A549 (cell line): ENCODE data around the gene SLC25A39. TPM values are rescaled to one million over a fixed set of nuclear protein-coding genes. Genes with fewer than 3 reads are reported as not detected.

Experiments
- ATAC-seq, 2 experiments: fragments of 200-7000 bp in 1 of 2; fragments of >200 bp in 1 of 2; cut with Nextera tagmentation in 1 of 2; cut with Tn5 transposase in 1 of 2; 3 replicates each; pipeline versions ENCODE4 v1.8.0 to v1.9.1; 2018 to 2020; ENCODE audit warnings: mild to moderate bottlenecking in 1 of 2, moderate library complexity in 1 of 2
- CTCF ChIA-PET: fragments of 300-600 bp; sonication (Branson Sonifier 250); formaldehyde crosslinking; extraction: SDS; loops from one replicate; lab custom pipeline; 2021; ENCODE audit warnings: antibody characterized with exemption, inconsistent platforms; lab: Yijun Ruan, JAX
- POLR2A ChIA-PET: fragments of 350-600 bp; formaldehyde crosslinking; extraction: SDS; loops from one replicate; lab custom pipeline; 2021; ENCODE audit warnings: antibody characterized with exemption, inconsistent platforms; lab: Yijun Ruan, JAX
- DNase-seq, 2 experiments: peaks; one replicate each; pipeline versions ENCODE4 v3.0.0 to v3.0.0-alpha.2; 2011 to 2016; ENCODE audit warnings: low read depth in 1 of 2, low spot score in 1 of 2
- FAIRE-seq: peaks from 2 replicates; lab custom pipeline; 2011; peaks lifted over from hg19 to GRCh38; lab: Jason Lieb, UNC
- H3K27ac ChIP-seq, 2 experiments: fragments of >200 bp; sonication (Bioruptor Twin); formaldehyde crosslinking; 3 replicates each; pipeline ENCODE4 v1.5.1; 2016 to 2017
- H3K4me1 ChIP-seq: fragments of >200 bp; sonication (Bioruptor Twin); formaldehyde crosslinking; 3 replicates; pipeline ENCODE4 v1.6.1; 2016
- H3K4me2 ChIP-seq: fragments of >200 bp; sonication (Bioruptor Twin); formaldehyde crosslinking; 3 replicates; pipeline ENCODE4 v1.6.1; 2016
- H3K4me3 ChIP-seq: fragments of >200 bp; sonication (Bioruptor Twin); formaldehyde crosslinking; 3 replicates; pipeline ENCODE4 v1.5.1; 2016
- H3K9me3 ChIP-seq: fragments of >200 bp; sonication (Bioruptor Twin); formaldehyde crosslinking; 3 replicates; pipeline ENCODE4 v1.6.1; 2016
- CBX2 ChIP-seq: fragments of 200-600 bp; sonication (generic); IDR thresholded peaks from 2 replicates; pipeline ENCODE4 v1.6.1; 2016; ENCODE audit warnings: low read depth, mild to moderate bottlenecking, borderline replicate concordance
- CBX8 ChIP-seq: fragments of 200-600 bp; sonication (generic); IDR thresholded peaks from 2 replicates; pipeline ENCODE4 v1.6.1; 2016
- CHD4 ChIP-seq: fragments of 200-600 bp; sonication (generic); IDR thresholded peaks from 2 replicates; pipeline ENCODE4 v1.6.1; 2016; ENCODE audit warnings: antibody characterized with exemption, mild to moderate bottlenecking, borderline replicate concordance
- EHMT2 ChIP-seq: fragments of 200-600 bp; sonication (generic); IDR thresholded peaks from 2 replicates; pipeline ENCODE4 v1.6.1; 2016; ENCODE audit warnings: antibody characterized with exemption, low read depth, mild to moderate bottlenecking, moderate library complexity
- HDAC2 ChIP-seq: fragments of 200-600 bp; sonication (generic); IDR thresholded peaks from 2 replicates; pipeline ENCODE4 v1.6.1; 2016
- HOXA7 ChIP-seq: fragments of 250-450 bp; sonication (Bioruptor Pico); IDR thresholded peaks from 2 replicates; pipeline ENCODE4 v1.5.0; 2020; ENCODE audit warnings: mild to moderate bottlenecking, moderate library complexity
- HOXB13 ChIP-seq: fragments of 250-450 bp; sonication (Bioruptor Pico); IDR thresholded peaks from 2 replicates; pipeline ENCODE4 v1.5.0; 2020; ENCODE audit warnings: low read depth, mild to moderate bottlenecking, moderate library complexity
- JUNB ChIP-seq: fragments of >200 bp; sonication (Bioruptor Twin); formaldehyde crosslinking; IDR thresholded peaks from 2 replicates; pipeline ENCODE4 v1.6.1; 2016
- KDM5A ChIP-seq: fragments of 200-600 bp; sonication (generic); IDR thresholded peaks from 2 replicates; pipeline ENCODE4 v1.6.1; 2016; ENCODE audit warnings: antibody characterized with exemption, mild to moderate bottlenecking
- MYC ChIP-seq: IDR thresholded peaks from 2 replicates; pipeline ENCODE4 v1.6.1; 2012; ENCODE audit warnings: mild to moderate bottlenecking, inconsistent platforms, low read length, improper control_type of control experiment, borderline replicate concordance
- NFE2L2 ChIP-seq: fragments of 150-350 bp; conservative IDR thresholded peaks from 2 replicates; pipeline ENCODE4 v1.6.1; 2014; ENCODE audit warnings: low read length
- RAD21 ChIP-seq, 2 experiments: fragments of >200 bp in 1 of 2; sonication (Bioruptor Twin) in 1 of 2; formaldehyde crosslinking in 1 of 2; IDR thresholded peaks in 1 of 2; conservative IDR thresholded peaks in 1 of 2; 2 replicates in 1 of 2; 3 replicates in 1 of 2; pipeline ENCODE4 v1.6.1; 2012 to 2018; ENCODE audit warnings: inconsistent platforms in 1 of 2
- RCOR1 ChIP-seq: fragments of 150-350 bp; IDR thresholded peaks from 2 replicates; pipeline ENCODE4 v1.6.1; 2014; ENCODE audit warnings: antibody characterized with exemption, low read length, low read depth
- ZFP36 ChIP-seq: fragments of 450-650 bp; IDR thresholded peaks from 2 replicates; pipeline ENCODE4 v1.6.1; 2014; ENCODE audit warnings: borderline replicate concordance; ENCODE audit not compliant: partially characterized antibody
- ZNF302 ChIP-seq: fragments of 250-450 bp; sonication (Bioruptor Pico); IDR thresholded peaks from 2 replicates; pipeline ENCODE4 v1.9.0; 2021; ENCODE audit warnings: inconsistent platforms, mild to moderate bottlenecking, moderate library complexity
- WGBS: methylation state at CpG from one replicate; pipeline ENCODE4 v1.1.6; 2017; ENCODE audit errors: missing lambda C conversion rate; 5-methylcytosine and 5-hydroxymethylcytosine counted together
- polyA plus RNA-seq, 4 experiments: library from polyadenylated mRNA; depleted of rRNA in 3 of 4; stranded (reverse); fragments of >200 nt; fragmentation: RNase III in 1 of 4; extraction: RNeasy Plus Mini Kit Qiagen cat#74134 plus additional on column Dnase treatment in 1 of 4; gene quantifications; 2 replicates in 3 of 4; 3 replicates in 1 of 4; pipeline ENCODE4 v1.2.3, GENCODE V29; 2011 to 2017
- TF ChIP-seq, protein P1 (sequence below): IDR thresholded peaks from 2 replicates; pipeline ENCODE4 v1.6.1; 2012
- TF ChIP-seq, protein P2 (sequence below): fragments of >200 bp; sonication (Bioruptor Twin); formaldehyde crosslinking; IDR thresholded peaks from 3 replicates; pipeline ENCODE4 v1.6.1; 2016
- TF ChIP-seq, protein P3 (sequence below): fragments of 250-450 bp; sonication (Bioruptor Pico); IDR thresholded peaks from 2 replicates; pipeline ENCODE4 v1.5.0; 2020; ENCODE audit warnings: low read depth, mild to moderate bottlenecking, moderate library complexity
- TF ChIP-seq, protein P4 (sequence below): IDR thresholded peaks from 2 replicates; pipeline ENCODE4 v1.6.1; 2012; ENCODE audit warnings: low read depth, borderline replicate concordance
- TF ChIP-seq, protein P5 (sequence below): fragments of >200 bp; sonication (Bioruptor Twin); formaldehyde crosslinking; IDR thresholded peaks from 3 replicates; pipeline ENCODE4 v1.5.1; 2016

The SLC25A39 gene
- polyA plus RNA-seq, 2 of the 4 experiments (the other 2 are of a cell fraction) = 80.9 to 154 TPM

DNA sequence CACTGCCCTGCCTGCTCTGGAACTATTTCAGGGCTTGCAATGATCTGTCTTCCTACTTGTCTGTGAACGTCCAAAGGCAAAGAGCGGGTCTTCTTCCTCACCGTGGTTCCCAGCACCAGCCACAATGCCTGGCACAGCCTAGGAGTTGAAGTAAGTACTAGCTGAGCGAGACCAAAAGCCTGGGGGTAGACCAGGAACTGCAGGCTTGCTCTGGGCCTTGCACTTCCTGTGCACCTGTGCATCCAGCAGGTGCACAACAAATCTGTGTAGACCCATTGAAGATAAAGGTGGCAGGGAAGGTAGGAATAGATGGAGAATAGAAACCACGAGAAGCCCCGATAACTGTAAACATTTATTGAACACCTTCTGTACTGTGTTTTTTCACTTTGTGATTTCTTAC is 34.4 kb upstream of the SLC25A39 start:
- FAIRE-seq = no peak
- CTCF ChIA-PET = interaction anchor here (2.2 to 11.1 kb wide), 8 partner anchors 7 to 174 kb away, joined by 11 to 179 read pairs (median 19); partner anchors contain the start of gene GRN
- Histone ChIP-seq H3K4me2 (no peak overlapping the region), H3K27ac (no peak overlapping the region), H3K4me1 (peaks cover 20% of the 10 kb centered on the region), H3K4me3 (no peak overlapping the region), H3K9me3 (no peaks in the 10 kb centered on the region)
- DNase-seq = no peak
- ATAC-seq = no peak
- POLR2A ChIA-PET = interaction anchor here (0.9 kb wide), 1 partner anchor 139 kb away, joined by 3 read pairs; the partner anchor contains the start of gene UBTF
- TF ChIP-seq CBX8 = no peak
- no peak for TF ChIP-seq RAD21 (conservative IDR thresholded peaks at IDR 0.05 in 1 of 2, IDR thresholded peaks at IDR 0.05 in 1 of 2)
- TF ChIP-seq EHMT2 = no peak
- TF ChIP-seq, protein P1, sequence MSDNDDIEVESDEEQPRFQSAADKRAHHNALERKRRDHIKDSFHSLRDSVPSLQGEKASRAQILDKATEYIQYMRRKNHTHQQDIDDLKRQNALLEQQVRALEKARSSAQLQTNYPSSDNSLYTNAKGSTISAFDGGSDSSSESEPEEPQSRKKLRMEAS = no peak
- no peak for TF ChIP-seq ZFP36
- no peak for TF ChIP-seq CBX2
- TF ChIP-seq JUNB = no peak
- TF ChIP-seq CHD4 = no peak
- TF ChIP-seq, protein P2, sequence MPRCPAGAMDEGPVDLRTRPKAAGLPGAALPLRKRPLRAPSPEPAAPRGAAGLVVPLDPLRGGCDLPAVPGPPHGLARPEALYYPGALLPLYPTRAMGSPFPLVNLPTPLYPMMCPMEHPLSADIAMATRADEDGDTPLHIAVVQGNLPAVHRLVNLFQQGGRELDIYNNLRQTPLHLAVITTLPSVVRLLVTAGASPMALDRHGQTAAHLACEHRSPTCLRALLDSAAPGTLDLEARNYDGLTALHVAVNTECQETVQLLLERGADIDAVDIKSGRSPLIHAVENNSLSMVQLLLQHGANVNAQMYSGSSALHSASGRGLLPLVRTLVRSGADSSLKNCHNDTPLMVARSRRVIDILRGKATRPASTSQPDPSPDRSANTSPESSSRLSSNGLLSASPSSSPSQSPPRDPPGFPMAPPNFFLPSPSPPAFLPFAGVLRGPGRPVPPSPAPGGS = no peak
- TF ChIP-seq RCOR1 = no peak
- no peak for TF ChIP-seq ZNF302 (CRISPR knock-in tag)
- no peak for TF ChIP-seq NFE2L2
- no peak for TF ChIP-seq KDM5A
- TF ChIP-seq MYC = no peak
- TF ChIP-seq, protein P3, sequence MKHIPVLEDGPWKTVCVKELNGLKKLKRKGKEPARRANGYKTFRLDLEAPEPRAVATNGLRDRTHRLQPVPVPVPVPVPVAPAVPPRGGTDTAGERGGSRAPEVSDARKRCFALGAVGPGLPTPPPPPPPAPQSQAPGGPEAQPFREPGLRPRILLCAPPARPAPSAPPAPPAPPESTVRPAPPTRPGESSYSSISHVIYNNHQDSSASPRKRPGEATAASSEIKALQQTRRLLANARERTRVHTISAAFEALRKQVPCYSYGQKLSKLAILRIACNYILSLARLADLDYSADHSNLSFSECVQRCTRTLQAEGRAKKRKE (CRISPR knock-in tag) = no peak
- TF ChIP-seq, all 56 proteins: peak for 0
- 81% methylated on average over 6 of the region's 6 CpGs for WGBS

DNA sequence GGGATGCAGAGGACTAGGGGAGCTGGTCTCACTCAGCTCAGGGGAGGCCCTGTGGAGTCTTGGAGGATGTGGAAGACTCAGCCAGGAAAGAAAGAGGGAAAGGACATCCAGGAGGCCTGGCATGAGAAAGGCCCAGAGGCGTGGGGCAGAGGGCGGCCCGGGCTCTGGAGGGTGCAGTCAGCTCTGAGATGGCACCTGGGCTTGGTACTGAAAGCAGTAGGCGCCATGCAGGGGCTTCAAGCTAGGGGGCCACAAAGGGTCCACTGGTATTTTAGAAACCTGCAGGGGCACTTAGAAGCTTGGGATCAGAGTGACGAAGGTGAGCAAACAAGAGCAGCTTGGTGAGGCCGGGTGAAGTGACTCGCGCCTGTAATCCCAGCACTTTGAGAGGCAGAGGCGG is 33.4 kb upstream of the SLC25A39 start:
- no peak for DNase-seq
- ChIA-PET POLR2A (no interaction called here), CTCF (interaction anchor here (2.2 to 11.1 kb wide), 7 partner anchors 6 to 165 kb away, joined by 11 to 179 read pairs (median 17); partner anchors contain the start of gene GRN)
- WGBS = 80% methylated on average over 9 of the region's 9 CpGs
- TF ChIP-seq, protein P4, sequence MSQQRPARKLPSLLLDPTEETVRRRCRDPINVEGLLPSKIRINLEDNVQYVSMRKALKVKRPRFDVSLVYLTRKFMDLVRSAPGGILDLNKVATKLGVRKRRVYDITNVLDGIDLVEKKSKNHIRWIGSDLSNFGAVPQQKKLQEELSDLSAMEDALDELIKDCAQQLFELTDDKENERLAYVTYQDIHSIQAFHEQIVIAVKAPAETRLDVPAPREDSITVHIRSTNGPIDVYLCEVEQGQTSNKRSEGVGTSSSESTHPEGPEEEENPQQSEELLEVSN = no peak
- no peak for TF ChIP-seq HDAC2
- no peak for TF ChIP-seq HOXA7 (CRISPR knock-in tag)
- TF ChIP-seq MYC = no peak
- TF ChIP-seq HOXB13 = no peak
- TF ChIP-seq, protein P5, sequence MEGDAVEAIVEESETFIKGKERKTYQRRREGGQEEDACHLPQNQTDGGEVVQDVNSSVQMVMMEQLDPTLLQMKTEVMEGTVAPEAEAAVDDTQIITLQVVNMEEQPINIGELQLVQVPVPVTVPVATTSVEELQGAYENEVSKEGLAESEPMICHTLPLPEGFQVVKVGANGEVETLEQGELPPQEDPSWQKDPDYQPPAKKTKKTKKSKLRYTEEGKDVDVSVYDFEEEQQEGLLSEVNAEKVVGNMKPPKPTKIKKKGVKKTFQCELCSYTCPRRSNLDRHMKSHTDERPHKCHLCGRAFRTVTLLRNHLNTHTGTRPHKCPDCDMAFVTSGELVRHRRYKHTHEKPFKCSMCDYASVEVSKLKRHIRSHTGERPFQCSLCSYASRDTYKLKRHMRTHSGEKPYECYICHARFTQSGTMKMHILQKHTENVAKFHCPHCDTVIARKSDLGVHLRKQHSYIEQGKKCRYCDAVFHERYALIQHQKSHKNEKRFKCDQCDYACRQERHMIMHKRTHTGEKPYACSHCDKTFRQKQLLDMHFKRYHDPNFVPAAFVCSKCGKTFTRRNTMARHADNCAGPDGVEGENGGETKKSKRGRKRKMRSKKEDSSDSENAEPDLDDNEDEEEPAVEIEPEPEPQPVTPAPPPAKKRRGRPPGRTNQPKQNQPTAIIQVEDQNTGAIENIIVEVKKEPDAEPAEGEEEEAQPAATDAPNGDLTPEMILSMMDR = no peak
- FAIRE-seq = no peak
- Histone ChIP-seq H3K9me3 (no peaks in the 10 kb centered on the region), H3K4me2 (no peak overlapping the region), H3K4me1 (peaks cover 20% of the 10 kb centered on the region), H3K4me3 (no peak overlapping the region), H3K27ac (no peak overlapping the region)
- ATAC-seq = no peak
